Brain microvascular endothelial cell (primary cell): ENCODE measurements around the gene GPER1.
"Not testable (repeated sequence)": the region's sequence is repeated elsewhere in the genome, so short reads cannot be mapped to it uniquely, and the experiment has no call there.

Experiments
- DNase-seq: peaks from one replicate; pipeline ENCODE4 v3.0.0-alpha.2; 2020
- H3K27ac ChIP-seq: fragments of 250-450 bp; sonication (Bioruptor Pico); 2 replicates; pipeline ENCODE4 v1.5.1; 2020; ENCODE audit warnings: mild to moderate bottlenecking, moderate library complexity
- H3K27me3 ChIP-seq: fragments of 250-450 bp; sonication (Bioruptor Pico); replicated peaks from 2 replicates; pipeline ENCODE4 v1.5.1; 2020; ENCODE audit warnings: mild to moderate bottlenecking
- H3K36me3 ChIP-seq: fragments of 250-450 bp; sonication (Bioruptor Pico); replicated peaks from 2 replicates; pipeline ENCODE4 v1.5.1; 2020; ENCODE audit warnings: mild to moderate bottlenecking
- H3K4me3 ChIP-seq: 2 replicates; pipeline ENCODE4 v1.5.1; 2011; ENCODE audit warnings: low read depth, mild to moderate bottlenecking, control low read depth, low read length, moderate library complexity
- CTCF ChIP-seq: IDR thresholded peaks from 2 replicates; pipeline ENCODE4 v1.5.1; 2011; ENCODE audit warnings: low read depth, mild to moderate bottlenecking, moderate library complexity, low read length, control low read depth, inconsistent platforms; ENCODE audit errors: missing control alignments
- in situ Hi-C: cut with HindIII; loops from 2 replicates; pipeline ENCODE4 v1.10.0; 2017; ENCODE audit warnings: low sequenced_read_pairs, low pct_ligation_motif_present

GPER1 gene

GRCh38 chr7:1112625-1113547 is 25.0 kb downstream of the GPER1 start:
- no peak for DNase-seq
- in situ Hi-C loops = no loop called here
- H3K4me3 ChIP-seq = no peak overlapping the region
- peaks cover 2% of the 10 kb centered on the region for H3K36me3 ChIP-seq
- no peak for TF ChIP-seq CTCF
- H3K27me3 ChIP-seq = no peaks in the 10 kb centered on the region
- no peak overlapping the region for H3K27ac ChIP-seq

GRCh38 chr7:1113548-1113885 is 25.6 kb downstream of the GPER1 start:
- in situ Hi-C loops = no loop called here
- no peak for TF ChIP-seq CTCF

GRCh38 chr7:1114088-1114487 is 26.2 kb downstream of the GPER1 start:
- no peak overlapping the region for H3K4me3 ChIP-seq
- TF ChIP-seq CTCF = no peak
- no peak for DNase-seq

More at GRCh38 chr7:1113548-1113885, 25.6 kb downstream of the GPER1 start:
- Histone ChIP-seq H3K27me3 (no peaks in the 10 kb centered on the region), H3K4me3 (no peak overlapping the region), H3K27ac (no peak overlapping the region), H3K36me3 (peaks cover 2% of the 10 kb centered on the region)
- no peak for DNase-seq

GRCh38 chr7:1114505-1114904 is 26.6 kb downstream of the GPER1 start:
- in situ Hi-C loops = no loop called here
- Histone ChIP-seq H3K27me3 (no peaks in the 10 kb centered on the region), H3K4me3 (no peak overlapping the region), H3K27ac (no peak overlapping the region), H3K36me3 (peaks cover 2% of the 10 kb centered on the region)
- TF ChIP-seq CTCF = no peak
- DNase-seq = no peak

More at GRCh38 chr7:1114088-1114487, 26.2 kb downstream of the GPER1 start:
- Histone ChIP-seq H3K27me3 (no peaks in the 10 kb centered on the region), H3K36me3 (peaks cover 2% of the 10 kb centered on the region), H3K27ac (no peak overlapping the region)
- in situ Hi-C loops = no loop called here

GRCh38 chr7:1115171-1116045 is 27.5 kb downstream of the GPER1 start:
- H3K27ac ChIP-seq = not testable (repeated sequence)

GRCh38 chr7:1116383-1117008 is 28.6 kb downstream of the GPER1 start:
- H3K27me3 ChIP-seq, H3K4me3 ChIP-seq, H3K27ac ChIP-seq, in situ Hi-C loops, DNase-seq, H3K36me3 ChIP-seq: not testable (repeated sequence)

More at GRCh38 chr7:1115171-1116045, 27.5 kb downstream of the GPER1 start:
- DNase-seq, H3K4me3 ChIP-seq, H3K36me3 ChIP-seq, H3K27me3 ChIP-seq, in situ Hi-C loops: not testable (repeated sequence)
